Measurements from ENCODE around the gene CEACAM19.
"Not testable (repeated sequence)": the region's sequence is repeated elsewhere in the genome, so short reads cannot be mapped to it uniquely, and the experiment has no call there.

Gene CEACAM19

DNA sequence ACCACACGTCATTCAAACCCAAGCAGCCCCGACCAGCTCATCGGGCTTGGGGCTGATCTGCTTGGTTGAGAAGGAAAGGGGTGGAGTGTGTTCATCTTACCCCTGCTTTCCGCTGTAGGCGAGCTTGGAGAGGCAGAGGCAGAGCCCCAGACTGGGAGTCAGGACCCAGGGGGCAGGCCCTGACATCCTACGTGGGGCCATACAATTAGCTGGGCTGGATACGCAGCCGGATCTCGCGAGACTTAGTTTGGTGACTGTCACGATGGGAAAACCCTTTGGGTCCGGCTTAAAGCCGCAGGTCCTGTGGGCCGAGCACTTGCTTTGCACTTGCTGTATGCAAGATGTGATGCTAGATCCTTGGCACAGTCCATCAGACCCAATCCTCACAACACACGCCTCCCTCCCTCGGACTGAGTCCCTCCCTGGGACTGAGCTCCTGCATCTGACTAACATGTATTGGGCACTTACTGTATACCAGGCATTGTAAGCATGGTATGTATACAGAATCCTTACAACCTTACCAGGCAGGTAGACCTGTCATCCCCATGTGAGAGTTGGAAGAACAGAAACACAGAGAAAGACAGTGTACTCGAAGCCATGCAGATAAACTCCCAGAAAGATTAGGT, 31.4 kb downstream of the CEACAM19 start:
- DNase-seq, result no peak

DNA sequence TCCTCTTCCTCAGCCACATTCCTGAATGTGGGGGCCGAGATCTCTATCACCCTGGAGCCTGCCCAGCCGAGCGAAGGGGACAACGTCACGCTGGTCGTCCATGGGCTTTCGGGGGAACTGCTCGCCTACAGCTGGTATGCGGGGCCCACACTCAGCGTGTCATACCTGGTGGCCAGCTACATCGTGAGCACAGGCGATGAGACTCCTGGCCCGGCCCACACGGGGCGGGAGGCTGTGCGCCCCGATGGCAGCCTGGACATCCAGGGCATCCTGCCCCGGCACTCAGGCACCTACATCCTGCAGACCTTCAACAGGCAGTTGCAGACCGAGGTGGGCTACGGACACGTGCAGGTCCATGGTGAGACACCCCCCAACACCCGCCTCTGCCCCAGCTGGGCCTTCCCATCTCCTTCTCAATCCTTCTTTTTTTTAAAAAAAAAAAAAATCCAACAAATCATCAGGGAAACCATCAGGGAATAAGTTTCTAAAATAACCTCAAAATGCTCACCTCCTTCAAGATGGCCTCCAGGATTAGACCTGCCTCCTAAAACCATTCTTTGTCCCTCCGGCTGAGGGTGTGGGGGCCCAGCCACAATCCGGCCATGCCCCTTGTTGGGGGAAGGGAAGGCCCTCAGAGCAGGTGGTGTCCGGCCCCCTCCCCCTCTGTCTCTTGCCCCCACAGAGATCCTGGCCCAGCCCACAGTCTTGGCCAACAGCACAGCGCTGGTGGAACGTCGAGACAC, 32.2 kb downstream of the CEACAM19 start:
- DNase-seq, result no peak

DNA sequence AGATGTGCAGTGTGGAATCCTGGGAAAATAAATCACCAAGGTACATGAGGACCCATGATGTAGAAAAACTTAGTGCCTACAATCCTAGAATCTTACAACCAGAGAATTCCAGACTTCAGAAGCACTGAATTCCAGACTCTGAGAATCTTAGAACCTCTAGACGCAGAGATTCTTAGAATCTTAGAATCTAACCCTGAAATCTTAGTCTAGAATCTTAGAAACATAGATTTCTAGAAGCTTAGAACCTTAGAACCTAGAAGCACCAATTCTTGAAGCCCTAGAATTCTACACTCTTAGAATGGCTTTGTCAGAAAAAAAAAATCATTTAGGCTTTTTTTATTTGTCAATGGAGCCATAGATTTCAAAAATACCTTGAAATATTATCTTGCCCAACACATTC, 33.7 kb downstream of the CEACAM19 start:
- DNase-seq, result no peak

GRCh38 chr19:44705502-44706010, 34.3 kb downstream of the CEACAM19 start:
- DNase-seq, result no peak

DNA sequence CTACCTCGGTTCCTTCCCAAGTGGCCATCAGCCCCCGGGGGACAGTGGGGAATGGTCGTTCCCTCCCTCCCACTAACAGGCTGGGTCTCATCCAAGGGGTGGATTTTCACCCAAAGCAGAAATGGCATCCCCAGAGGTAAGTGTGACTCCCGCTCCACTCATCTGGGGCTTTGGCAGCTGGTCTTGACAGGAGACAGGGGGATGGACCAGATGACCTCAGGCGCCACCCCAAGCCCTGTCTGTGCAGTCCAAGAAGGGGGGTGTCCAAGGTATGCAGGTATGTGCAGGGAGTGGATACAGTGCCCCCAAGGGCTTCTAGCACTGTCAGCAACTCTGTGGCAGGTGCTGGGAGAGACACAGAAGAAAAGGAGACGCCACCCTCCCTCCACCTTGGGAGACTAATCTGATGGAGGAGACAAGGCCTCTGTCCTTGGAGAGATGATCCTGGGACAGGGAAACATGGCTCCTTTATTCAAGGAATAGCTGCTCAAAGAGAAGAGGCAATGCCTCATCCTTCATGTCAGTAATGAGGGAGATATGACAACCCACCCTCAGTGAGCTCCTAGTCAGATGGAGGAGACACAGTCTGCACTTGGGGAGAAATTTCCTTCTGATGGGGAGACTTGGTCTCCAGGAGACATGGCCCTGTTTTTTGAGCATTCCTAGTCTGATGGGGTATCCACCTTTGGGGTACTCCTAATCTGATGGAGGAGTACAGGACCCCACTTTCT, 35.4 kb downstream of the CEACAM19 start:
- DNase-seq, result no peak

DNA sequence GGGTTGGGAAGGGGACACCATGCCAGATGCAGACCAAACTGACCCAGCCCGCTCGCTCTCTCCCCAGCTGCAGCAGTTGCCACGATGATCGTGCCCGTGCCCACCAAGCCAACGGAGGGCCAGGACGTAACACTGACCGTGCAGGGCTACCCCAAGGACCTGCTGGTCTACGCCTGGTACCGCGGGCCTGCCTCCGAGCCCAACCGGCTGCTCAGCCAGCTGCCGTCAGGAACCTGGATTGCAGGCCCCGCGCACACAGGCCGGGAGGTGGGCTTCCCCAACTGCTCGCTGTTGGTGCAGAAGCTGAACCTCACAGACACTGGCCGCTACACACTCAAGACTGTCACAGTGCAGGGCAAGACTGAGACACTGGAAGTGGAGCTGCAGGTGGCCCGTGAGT, 36.5 kb downstream of the CEACAM19 start:
- DNase-seq, result no peak

GRCh38 chr19:44708940-44709339, 37.7 kb downstream of the CEACAM19 start:
- DNase-seq, result no peak

DNA sequence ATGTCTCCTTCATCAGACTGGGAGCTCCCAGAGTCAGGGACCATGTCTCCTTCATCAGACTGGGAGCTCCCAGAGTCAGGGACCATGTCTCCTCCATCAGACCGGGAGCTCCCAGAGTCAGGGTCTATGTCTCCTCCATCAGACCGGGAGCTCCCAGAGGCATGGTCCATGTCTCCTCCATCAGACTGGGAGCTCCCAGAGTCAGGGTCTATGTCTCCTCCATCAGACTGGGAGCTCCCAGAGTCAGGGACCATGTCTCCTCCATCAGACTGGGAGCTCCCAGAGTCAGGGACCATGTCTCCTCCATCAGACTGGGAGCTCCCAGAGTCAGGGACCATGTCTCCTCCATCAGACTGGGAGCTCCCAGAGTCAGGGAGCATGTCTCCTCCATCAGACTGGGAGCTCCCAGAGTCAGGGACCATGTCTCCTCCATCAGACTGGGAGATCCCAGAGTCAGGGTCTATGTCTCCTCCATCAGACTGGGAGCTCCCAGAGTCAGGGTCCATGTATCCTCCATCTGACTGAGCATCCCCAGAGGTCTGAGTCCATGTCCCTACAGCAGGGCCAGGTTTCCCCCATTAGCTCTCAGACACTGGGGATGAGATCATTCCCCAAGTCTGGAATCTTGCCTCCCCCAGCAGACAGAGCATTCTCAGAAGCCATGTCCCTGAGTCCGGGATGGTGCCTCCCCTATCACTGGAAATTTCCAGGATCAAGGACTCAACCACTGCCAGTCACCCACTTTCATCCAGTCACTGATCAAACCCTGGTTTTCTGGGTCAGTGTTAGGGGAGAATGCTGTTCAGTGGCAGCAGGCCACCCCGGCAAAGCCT, 38.4 kb downstream of the CEACAM19 start:
- not testable (repeated sequence) for DNase-seq

DNA sequence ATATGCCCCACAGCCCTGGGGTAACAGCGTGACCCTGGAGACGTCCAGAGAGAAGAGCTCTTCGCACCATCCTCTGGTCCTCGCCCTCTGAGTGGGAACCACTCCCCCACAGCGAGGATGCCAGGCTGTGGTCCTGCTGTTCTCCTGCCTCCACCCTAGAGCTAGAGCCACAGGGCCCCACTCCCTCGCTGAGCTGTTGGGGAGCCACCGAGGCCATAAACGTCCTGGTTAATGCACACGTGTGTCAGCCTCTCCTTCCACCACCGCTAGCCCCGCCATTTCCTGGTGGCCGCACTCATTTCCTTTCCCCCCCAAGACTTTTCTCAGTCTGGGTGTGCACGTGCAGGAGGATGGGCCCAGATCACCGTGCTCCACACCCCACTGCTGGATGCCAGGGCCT, 39.2 kb downstream of the CEACAM19 start:
- DNase-seq, result no peak

DNA sequence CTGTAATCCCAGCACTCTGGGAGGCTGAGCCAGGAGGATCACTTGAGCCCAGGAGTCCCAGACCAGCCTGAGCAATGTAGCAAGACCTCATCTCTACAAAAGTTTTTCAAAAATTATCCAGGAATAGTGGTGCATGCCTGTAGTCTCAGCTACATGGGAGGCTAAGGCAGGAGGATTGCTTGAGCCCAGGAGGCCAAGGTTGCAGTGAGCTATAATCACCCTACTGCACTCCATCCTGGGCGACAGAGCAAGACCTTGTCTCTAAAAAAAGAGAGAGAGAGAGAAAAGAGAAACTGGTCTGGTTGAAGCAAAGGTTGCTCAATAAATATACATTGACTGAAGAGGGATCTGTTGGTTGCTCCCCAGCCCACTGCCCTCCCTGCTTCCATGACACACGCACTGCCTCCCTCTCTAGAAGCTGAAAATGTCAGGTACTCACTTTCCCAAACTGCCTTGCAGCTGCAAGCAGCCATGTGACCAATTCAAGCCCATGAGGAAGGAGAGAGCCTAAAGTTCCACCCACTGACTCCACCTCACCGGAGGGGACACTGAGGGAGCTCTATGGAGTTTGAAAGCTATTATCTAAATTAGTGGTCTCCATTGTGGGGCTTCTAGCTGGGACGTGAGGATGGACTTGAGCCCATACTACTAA, 41.7 kb downstream of the CEACAM19 start:
- no peak for DNase-seq

DNA sequence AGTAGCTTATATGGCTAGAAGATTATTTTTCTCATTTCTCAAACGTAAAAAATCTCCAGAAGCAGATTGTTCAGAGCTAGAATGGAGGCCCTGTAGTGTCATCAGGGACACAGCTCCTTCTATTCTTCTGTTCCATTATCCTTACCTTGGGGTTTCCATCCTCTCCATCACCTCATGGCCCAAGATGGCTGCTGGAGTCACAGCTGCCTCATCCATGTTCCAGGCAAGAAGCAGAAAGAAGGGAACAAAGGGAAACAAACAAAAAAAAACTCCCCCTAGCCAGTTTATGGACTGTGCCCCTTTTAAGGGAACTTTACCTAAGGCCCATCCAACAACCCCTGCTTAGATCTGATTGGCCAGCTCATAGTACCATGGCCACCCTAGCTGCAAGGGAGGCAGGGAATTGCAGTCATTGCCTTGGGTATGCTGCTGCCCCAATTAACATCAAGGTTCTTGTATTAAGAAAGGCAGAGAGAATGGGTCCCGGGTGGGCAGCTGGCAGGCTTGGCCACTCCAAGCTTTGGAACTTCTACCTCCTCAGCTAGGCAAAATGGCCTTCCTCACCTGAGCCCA, 43.4 kb downstream of the CEACAM19 start:
- DNase-seq, result no peak

DNA sequence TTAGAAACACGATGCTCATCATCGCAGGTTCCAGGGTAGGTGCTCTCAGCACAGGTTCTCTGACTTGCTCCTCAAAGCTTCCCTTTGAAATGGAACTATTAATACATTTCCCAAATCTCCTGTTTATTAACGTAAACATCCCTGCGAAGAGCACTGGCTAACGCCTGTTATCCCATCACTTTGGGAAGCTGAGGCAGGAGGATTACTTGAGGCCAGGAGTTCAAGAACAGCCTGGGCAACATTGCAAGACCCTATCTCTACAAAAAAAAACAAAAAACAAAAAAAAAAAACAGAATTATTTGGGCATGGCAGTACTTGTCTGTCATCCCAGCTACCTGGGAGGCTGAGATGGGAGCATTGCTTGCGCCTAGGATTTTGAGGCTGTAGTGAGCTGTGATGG, 46.3 kb downstream of the CEACAM19 start:
- no peak for DNase-seq

DNA sequence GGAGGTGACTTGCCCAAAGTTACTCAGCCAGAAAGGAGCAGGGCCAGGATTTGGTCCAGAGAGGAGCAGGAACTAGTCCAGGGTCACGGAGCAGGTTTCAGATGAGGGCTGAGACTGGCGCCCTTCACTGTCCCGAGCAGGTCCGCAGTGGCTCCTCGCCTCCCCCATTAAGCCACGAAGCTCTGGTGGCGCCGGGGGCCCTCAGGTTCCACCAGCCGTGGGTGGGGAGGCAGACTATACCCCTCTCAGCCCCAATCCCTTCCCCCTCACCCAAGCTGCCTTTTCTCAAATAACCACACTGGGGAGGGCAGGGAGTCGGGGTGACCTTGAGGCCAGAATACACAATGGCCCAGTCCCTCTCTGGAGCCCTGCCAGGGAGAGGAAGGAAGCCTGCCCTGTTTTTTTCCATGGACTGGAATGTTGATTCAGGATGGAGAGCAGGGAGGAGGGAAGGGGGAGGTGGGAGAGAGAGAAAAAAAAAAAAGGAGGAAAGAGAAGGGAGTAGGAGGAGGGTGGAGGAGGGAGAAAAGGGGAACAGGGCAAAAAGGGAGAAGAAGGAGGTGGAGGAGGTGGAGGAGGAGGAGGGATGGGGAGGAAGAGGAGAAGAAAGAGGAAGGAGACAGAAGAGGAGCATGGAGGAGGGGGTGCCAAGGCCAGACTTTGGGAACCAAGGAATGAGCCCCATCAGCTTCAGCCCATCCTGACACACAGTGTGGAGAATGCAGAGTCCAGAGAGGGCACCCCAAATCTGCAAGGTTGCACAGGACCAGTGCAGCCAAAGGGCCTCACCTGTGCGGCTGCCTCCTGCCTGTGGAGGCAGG, 47.4 kb downstream of the CEACAM19 start:
- DNase-seq, result peak in 1 of 3 donors; percentile 39

GRCh38 chr19:44719262-44719701, 48.0 kb downstream of the CEACAM19 start:
- no peak for DNase-seq

GRCh38 chr19:44720396-44720795, 49.1 kb downstream of the CEACAM19 start:
- not testable (repeated sequence) for DNase-seq

DNA sequence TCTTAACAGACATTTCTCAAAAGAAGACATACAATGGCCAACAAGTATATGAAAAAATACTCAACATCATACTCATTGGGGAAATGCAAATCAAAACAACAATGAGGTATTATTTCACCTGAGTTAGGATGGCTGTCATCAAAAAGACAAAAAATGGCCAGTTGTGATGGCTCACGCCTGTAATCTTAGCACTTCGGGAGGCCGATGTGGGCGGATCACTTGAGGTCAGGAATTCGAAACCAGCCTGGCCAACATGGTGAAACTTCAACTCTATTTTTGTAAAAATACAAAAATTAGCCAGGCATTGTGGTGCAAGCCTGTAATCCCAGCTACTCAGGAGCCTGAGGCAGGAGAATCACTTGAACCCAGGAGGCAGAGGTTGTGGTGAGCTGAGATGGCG, 49.7 kb downstream of the CEACAM19 start:
- peak in 2 of 3 donors; percentile 44 to 55 for DNase-seq

GRCh38 chr19:44721369-44721768, 50.1 kb downstream of the CEACAM19 start:
- peak in 1 of 3 donors; percentile 42 for DNase-seq

DNA sequence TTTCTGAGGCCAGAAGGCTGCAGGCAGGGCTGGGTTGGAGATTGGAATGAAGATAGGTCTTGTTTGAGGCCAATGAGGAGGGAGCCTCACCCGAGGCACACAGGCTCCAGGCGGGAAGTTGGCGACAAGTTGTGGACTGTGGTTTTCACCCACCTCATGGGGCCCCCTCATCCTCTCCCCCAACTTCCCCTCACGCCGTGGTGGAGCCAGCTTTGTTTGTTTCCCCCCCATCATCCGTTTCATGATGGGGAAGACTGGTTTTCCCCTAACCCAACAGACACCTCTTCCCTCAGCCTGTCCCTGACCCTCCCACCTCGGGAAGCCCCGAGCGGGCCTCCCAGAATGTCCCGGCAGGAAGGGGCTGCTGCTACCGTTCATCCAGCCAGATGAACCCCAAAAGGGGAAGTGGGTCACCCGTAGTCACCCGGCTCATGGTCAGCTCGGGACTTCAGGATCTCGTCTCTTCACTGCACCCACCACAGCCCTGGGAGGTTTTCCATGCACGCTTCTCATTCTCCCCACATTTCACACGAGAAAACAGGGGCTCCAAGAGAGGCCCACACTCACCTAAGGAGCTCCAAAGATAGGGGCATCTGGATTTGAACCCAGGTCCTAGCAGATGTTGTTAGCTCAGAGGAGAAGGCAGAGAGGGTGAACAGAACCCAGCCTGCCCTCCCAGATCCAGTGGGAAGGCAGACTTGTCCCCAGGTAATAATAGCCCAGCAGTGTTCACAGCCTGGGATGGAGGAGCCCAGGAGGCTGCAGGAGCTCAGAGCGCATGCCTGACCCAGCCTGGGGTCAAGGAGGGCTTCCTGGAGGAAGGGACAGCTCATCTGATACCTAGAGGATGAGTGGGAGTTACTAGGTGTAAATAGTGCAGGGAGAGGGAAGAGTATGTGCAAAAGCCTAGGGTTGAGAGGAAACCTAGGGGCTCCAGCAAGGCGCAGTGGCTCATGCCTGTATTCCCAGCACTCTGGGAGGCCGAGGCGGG, 51.1 kb downstream of the CEACAM19 start:
- peak; percentile 95 to 99 (median 97) for DNase-seq

GRCh38 chr19:44723299-44723951, 52.1 kb downstream of the CEACAM19 start:
- no peak for DNase-seq
